Stimulated activated CD8-positive, alpha-beta memory T cell treated with anti-CD3 and anti-CD28 coated beads, Interleukin-2, amount 100 ng/mL, for 1 hour (primary cell): ENCODE data around the gene PDE9A.

Source experiments
- DNase-seq, 2 donors: peaks; one replicate each; pipeline ENCODE4 v3.0.0-alpha.2; 2020; ENCODE audit warnings: low read depth in 2 of 2

The PDE9A gene

GRCh38 chr21:42655796-42656770, 2.7 kb downstream of the PDE9A start:
- no peak for DNase-seq

- DNase-seq, result no peak
Observed at GRCh38 chr21:42656872-42657271, 3.5 kb downstream of the PDE9A start.

GRCh38 chr21:42657676-42658319, 4.4 kb downstream of the PDE9A start:
- no peak for DNase-seq

GRCh38 chr21:42658320-42659105, 5.1 kb downstream of the PDE9A start:
- no peak for DNase-seq

- DNase-seq, result no peak
Observed at GRCh38 chr21:42659416-42660117, 6.1 kb downstream of the PDE9A start.

- DNase-seq, result no peak
Observed at GRCh38 chr21:42660118-42660470, 6.7 kb downstream of the PDE9A start.

- DNase-seq, result no peak
Observed at GRCh38 chr21:42661688-42662429, 8.4 kb downstream of the PDE9A start.

GRCh38 chr21:42662430-42663199, 9.2 kb downstream of the PDE9A start:
- no peak for DNase-seq

- DNase-seq, result no peak
Observed at GRCh38 chr21:42663200-42663750, 9.9 kb downstream of the PDE9A start.

- DNase-seq, result no peak
Observed at GRCh38 chr21:42663860-42664535, 10.6 kb downstream of the PDE9A start.

GRCh38 chr21:42664614-42665013, 11.2 kb downstream of the PDE9A start:
- no peak for DNase-seq

- no peak for DNase-seq
Observed at GRCh38 chr21:42665026-42665425, 11.6 kb downstream of the PDE9A start.

GRCh38 chr21:42665484-42665883, 12.1 kb downstream of the PDE9A start:
- no peak for DNase-seq

GRCh38 chr21:42666023-42666747, 12.8 kb downstream of the PDE9A start:
- DNase-seq, result no peak

- DNase-seq, result no peak
Observed at GRCh38 chr21:42666925-42667324, 13.5 kb downstream of the PDE9A start.

GRCh38 chr21:42668298-42668992, 15.0 kb downstream of the PDE9A start:
- DNase-seq, result no peak

GRCh38 chr21:42669041-42669440, 15.6 kb downstream of the PDE9A start:
- DNase-seq, result no peak
